Left lung (tissue), 10 donors: ENCODE measurements around the gene USP5. TPM values are rescaled to one million over a fixed set of nuclear protein-coding genes. Genes with fewer than 3 reads are reported as not detected.

Experiments used
- ATAC-seq: fragments of 200-7000 bp; cut with Tn5 transposase; one replicate; pipeline ENCODE4 v1.9.1; 2020; ENCODE audit warnings: moderate library complexity
- DNase-seq, 4 donors: peaks; one replicate each; pipeline ENCODE4 v3.0.0-alpha.2; 2013 to 2020
- H3K27ac ChIP-seq, 2 donors: fragments of 200-600 bp; sonication (generic) in 1 of 2; one replicate each; pipeline versions ENCODE4 v1.5.0 to v1.8.0; 2020 to 2021
- H3K27me3 ChIP-seq, 2 donors: fragments of 200-600 bp; sonication (generic) in 1 of 2; one replicate each; pipeline versions ENCODE4 v1.5.0 to v1.8.0; 2020 to 2021
- H3K36me3 ChIP-seq, 2 donors: fragments of 200-600 bp; sonication (generic) in 1 of 2; one replicate each; pipeline versions ENCODE4 v1.5.0 to v1.8.0; 2020 to 2021
- H3K4me1 ChIP-seq, 2 donors: fragments of 200-600 bp; one replicate each; pipeline ENCODE4 v1.8.0; 2021
- H3K4me3 ChIP-seq, 2 donors: fragments of 200-600 bp; sonication (generic) in 1 of 2; one replicate each; pipeline versions ENCODE4 v1.5.0 to v1.8.0; 2020 to 2021; ENCODE audit warnings: mild to moderate bottlenecking in 1 of 2
- H3K9me3 ChIP-seq, 2 donors: fragments of 200-600 bp; sonication (generic) in 1 of 2; one replicate each; pipeline versions ENCODE4 v1.5.0 to v1.8.0; 2020 to 2021
- CTCF ChIP-seq, 2 donors: fragments of 200-600 bp; sonication (generic) in 1 of 2; IDR thresholded peaks; one replicate each; pipeline versions ENCODE4 v1.5.0 to v1.8.0; 2021; ENCODE audit warnings: antibody characterized with exemption in 2 of 2
- intact Hi-C, 2 donors: fragments of 100-400 bp; cut with DNase I; formaldehyde crosslinking; loops; one replicate each; pipeline versions ENCODE4 v1.11.2 to v1.14.2; 2022
- polyA plus RNA-seq, 6 donors: library from polyadenylated mRNA; unstranded; fragments of 120-200 nt; gene quantifications; one replicate each; pipeline ENCODE4 v1.2.1, GENCODE V29; 2013; ENCODE audit not compliant: insufficient read length in 6 of 6
- total RNA-seq, 2 donors: library from RNA; stranded (reverse); fragmentation: NEBNext Ultra II Directional; extraction: Animal tissue kit (Norgen Biotek cat#: 25700); gene quantifications; one replicate each; pipeline ENCODE4 v1.2.1, GENCODE V29; 2021
- donor health status: DM: no; HTN: yes; CAD: no.
- donor health status: DM: no; HTN: no; CAD: no.

The USP5 gene
- total and polyA plus RNA-seq, 8 donors = 50.8 to 90.2 (median 59.7) TPM

GRCh38 chr12:6830999-6831398 is 21.0 kb upstream of the USP5 start:
- no peak for ATAC-seq
- DNase-seq = no peak
- Histone ChIP-seq H3K27me3 (peaks cover 0 to 47% of the 10 kb centered on the region in 2 donors), H3K9me3 (no peaks in the 10 kb centered on the region), H3K27ac (no peak overlapping the region), H3K36me3 (no peaks in the 10 kb centered on the region), H3K4me1 (peaks cover 6 to 25% of the 10 kb centered on the region in 2 donors), H3K4me3 (no peak overlapping the region)
- intact Hi-C loops = no loop called here
- TF ChIP-seq CTCF (IDR thresholded peaks at IDR 0.05) = no peak

- peaks cover 0 to 42% of the 10 kb centered on the region in 2 donors for H3K27me3 ChIP-seq
- no peak for ATAC-seq
- no peaks in the 10 kb centered on the region for H3K9me3 ChIP-seq
- no peaks in the 10 kb centered on the region for H3K36me3 ChIP-seq
- intact Hi-C loops = no loop called here
- no peak overlapping the region for H3K27ac ChIP-seq
- peaks cover 6 to 25% of the 10 kb centered on the region in 2 donors for H3K4me1 ChIP-seq
- no peak for TF ChIP-seq CTCF (IDR thresholded peaks at IDR 0.05)
- H3K4me3 ChIP-seq = no peak overlapping the region
- DNase-seq = no peak
Measured at GRCh38 chr12:6831450-6831995, 20.4 kb upstream of the USP5 start.

GRCh38 chr12:6832125-6832524 is 19.8 kb upstream of the USP5 start:
- H3K36me3 ChIP-seq = no peaks in the 10 kb centered on the region
- intact Hi-C loops = no loop called here
- no peaks in the 10 kb centered on the region for H3K9me3 ChIP-seq
- H3K4me3 ChIP-seq = no peak overlapping the region
- no peak for TF ChIP-seq CTCF (IDR thresholded peaks at IDR 0.05)
- peaks cover 0 to 36% of the 10 kb centered on the region in 2 donors for H3K27me3 ChIP-seq
- no peak overlapping the region for H3K27ac ChIP-seq
- DNase-seq (no peak), ATAC-seq (no peak)
- peaks cover 5 to 24% of the 10 kb centered on the region in 2 donors for H3K4me1 ChIP-seq

GRCh38 chr12:6833189-6833890 is 18.6 kb upstream of the USP5 start:
- Histone ChIP-seq H3K9me3 (no peaks in the 10 kb centered on the region), H3K4me1 (peaks cover 0 to 16% of the 10 kb centered on the region in 2 donors), H3K27ac (no peak overlapping the region), H3K36me3 (no peaks in the 10 kb centered on the region), H3K4me3 (no peak overlapping the region), H3K27me3 (peaks cover 0 to 24% of the 10 kb centered on the region in 2 donors)
- no peak for ATAC-seq
- intact Hi-C loops = no loop called here
- no peak for TF ChIP-seq CTCF (IDR thresholded peaks at IDR 0.05)
- DNase-seq = no peak

- no peak for TF ChIP-seq CTCF (IDR thresholded peaks at IDR 0.05)
- DNase-seq (no peak), ATAC-seq (no peak)
- Histone ChIP-seq H3K36me3 (no peaks in the 10 kb centered on the region), H3K4me1 (peaks cover 0 to 7% of the 10 kb centered on the region in 2 donors), H3K27me3 (peaks cover 0 to 15% of the 10 kb centered on the region in 2 donors), H3K9me3 (no peaks in the 10 kb centered on the region), H3K4me3 (no peak overlapping the region), H3K27ac (no peak overlapping the region)
- intact Hi-C loops = no loop called here
Measured at GRCh38 chr12:6834254-6834653, 17.7 kb upstream of the USP5 start.
